AG09309 (cell line): ENCODE measurements around the gene IGDCC3.

Experiments
- DNase-seq: peaks from one replicate; pipeline ENCODE4 v3.0.0-alpha.2; 2010; ENCODE audit warnings: low read depth
- H3K4me3 ChIP-seq: 2 replicates; pipeline ENCODE4 v1.5.1; 2011; ENCODE audit warnings: mild to moderate bottlenecking, low read depth, low read length, moderate library complexity; ENCODE audit not compliant: control insufficient read depth
- TF ChIP-seq, protein P1 (sequence below): IDR thresholded peaks from 2 replicates; pipeline ENCODE4 v1.5.1; 2011; ENCODE audit warnings: mild to moderate bottlenecking, low read depth, low read length, inconsistent platforms; ENCODE audit not compliant: insufficient read depth, control insufficient read depth; ENCODE audit errors: missing control alignments

IGDCC3 gene

DNA sequence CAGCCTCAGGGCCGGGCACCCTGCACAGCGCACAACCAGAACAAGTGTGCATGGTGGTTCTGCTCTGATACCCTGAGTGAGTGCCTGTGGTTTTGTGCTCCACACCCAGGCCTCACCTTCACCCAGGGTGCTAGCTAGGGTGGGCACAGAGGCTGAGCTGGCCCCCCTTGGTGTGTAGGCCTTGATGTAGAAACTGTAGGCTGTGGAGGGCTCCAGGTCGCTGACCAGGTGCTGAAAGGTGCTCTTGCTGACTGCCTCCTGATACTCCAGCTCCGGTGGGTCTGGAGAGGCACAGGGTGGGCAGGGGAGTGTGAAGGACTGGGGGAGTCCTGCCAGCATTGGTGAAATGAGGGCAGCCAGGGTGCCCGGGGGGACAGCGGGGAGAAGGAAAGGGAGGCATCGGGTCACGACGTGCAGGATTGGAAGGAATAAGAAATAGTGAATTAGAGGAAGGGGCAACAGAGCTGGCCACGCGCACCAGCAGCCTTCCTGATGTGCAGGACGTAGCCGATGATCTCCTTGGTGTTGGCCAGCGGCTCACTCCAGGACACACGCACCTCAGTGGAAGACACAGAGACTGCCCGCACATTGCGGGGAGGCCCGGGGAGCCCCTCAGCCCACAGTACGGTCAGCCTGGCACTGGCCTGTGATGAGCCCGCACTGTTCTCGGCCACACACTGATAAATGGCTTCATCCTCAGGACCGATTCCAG is 46.7 kb downstream of the IGDCC3 start:
- no peak for DNase-seq
- TF ChIP-seq, protein P1, sequence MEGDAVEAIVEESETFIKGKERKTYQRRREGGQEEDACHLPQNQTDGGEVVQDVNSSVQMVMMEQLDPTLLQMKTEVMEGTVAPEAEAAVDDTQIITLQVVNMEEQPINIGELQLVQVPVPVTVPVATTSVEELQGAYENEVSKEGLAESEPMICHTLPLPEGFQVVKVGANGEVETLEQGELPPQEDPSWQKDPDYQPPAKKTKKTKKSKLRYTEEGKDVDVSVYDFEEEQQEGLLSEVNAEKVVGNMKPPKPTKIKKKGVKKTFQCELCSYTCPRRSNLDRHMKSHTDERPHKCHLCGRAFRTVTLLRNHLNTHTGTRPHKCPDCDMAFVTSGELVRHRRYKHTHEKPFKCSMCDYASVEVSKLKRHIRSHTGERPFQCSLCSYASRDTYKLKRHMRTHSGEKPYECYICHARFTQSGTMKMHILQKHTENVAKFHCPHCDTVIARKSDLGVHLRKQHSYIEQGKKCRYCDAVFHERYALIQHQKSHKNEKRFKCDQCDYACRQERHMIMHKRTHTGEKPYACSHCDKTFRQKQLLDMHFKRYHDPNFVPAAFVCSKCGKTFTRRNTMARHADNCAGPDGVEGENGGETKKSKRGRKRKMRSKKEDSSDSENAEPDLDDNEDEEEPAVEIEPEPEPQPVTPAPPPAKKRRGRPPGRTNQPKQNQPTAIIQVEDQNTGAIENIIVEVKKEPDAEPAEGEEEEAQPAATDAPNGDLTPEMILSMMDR = no peak
- H3K4me3 ChIP-seq = no peak overlapping the region

DNA sequence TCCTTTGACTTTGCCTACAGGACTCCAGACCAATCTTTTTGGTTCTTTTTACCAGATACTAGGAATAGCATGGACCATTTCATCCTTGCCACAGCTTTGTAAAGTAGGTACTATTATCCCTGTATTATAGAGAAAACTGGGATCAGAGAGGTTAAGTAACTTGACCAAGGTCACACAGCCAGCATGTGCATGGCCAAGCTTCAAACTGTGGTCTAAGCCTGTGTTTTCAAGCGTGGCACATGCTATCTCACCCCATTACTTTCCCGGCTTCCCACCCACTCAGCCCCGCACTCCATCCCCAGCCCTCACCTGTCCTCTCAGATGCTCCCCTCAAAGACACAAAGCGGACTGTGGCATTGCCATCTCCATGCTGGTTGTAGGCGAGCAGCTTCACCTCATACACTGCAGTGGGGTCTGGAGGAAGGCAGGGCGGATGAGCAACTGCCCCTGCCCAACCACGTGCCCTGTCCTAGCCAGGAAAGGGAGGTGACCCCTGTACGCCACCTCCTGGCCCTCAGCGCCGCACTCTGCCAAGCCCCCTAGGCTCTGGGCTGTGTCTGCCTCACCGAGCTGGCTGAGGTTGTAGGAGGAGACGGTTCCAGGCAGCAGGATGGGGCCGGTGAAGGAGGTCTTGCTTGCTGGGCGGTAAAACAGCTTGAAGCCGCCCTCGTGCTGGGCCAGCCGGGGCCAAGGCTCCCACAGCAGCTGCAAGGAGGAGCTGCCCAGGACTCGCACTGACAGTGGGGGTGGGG is 47.6 kb downstream of the IGDCC3 start:
- no peak for DNase-seq
- TF ChIP-seq, protein P1 = no peak
- no peak overlapping the region for H3K4me3 ChIP-seq

DNA sequence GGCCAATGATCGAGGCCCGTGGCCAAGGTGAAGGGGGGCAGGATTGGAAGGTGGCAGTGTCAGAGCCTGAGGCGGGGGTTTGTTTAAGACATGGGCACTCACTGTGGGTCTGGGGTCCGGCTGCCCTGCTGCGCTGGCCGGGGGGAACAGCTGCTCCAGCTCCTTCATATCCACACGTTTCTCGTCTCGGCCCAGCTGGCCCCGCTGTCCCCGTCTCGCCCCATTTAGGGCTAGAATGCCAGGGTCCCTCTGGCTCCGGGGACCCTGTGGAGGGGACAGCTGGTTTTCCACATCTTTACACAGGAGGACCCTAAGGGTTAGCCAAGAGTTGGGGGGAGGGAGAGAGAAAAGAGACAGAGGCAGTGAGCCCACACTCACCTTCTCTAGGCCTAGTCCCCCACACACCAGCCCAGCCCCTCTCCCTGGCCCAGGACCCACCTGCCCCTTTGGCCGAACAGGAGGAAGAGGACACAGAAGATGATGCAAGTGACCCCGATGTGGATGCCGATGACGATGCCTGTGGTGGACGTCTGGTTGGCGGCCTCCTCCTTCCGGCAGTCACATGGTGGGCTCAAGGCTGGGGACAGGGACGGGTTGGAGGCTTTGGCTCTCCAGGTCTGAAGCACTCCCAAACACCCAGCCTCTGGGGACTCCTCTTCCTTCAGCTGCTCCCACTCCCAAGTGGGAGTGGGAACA is 48.4 kb downstream of the IGDCC3 start:
- DNase-seq = no peak
- TF ChIP-seq, protein P1 = no peak
- no peak overlapping the region for H3K4me3 ChIP-seq

DNA sequence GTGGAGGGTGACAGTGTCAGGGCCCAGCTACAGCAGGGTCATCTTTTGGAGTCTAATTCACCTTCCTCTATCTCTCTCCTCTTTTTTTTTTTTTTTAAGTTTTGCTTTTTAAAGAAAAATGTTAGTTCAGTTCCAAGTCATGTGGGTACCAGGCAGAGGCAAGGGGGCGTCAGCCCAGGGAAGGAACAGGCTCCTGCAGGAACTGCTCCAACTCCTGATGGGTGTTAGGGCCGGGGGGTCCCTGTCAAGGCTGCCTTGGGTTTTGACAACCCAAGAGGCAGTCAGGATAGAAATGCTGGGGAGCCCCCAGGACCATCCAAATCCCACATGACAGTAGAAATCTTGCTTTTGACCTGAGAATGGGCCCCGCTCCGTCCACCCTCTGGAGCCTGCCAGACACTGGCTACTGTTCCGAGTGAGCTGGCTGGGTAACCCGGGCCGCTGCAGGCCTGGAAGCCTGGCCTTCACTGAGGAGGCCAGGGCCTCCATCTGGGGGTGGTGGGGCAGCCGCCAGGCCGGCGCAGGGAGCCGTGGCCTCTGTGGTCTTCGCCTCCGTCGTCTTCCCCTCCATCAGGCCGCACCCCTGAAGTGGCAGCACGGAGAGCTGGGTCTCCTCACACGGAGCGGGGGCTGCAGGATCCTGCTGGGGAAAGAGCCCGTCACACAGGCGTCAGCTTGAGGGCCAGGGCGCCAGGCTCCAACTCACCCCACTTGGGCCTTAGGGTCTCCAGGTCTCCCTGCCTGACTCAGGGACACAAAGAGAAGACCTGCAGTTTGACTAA is 49.1 kb downstream of the IGDCC3 start:
- TF ChIP-seq, protein P1 = no peak
- no peak overlapping the region for H3K4me3 ChIP-seq
- DNase-seq = no peak

DNA sequence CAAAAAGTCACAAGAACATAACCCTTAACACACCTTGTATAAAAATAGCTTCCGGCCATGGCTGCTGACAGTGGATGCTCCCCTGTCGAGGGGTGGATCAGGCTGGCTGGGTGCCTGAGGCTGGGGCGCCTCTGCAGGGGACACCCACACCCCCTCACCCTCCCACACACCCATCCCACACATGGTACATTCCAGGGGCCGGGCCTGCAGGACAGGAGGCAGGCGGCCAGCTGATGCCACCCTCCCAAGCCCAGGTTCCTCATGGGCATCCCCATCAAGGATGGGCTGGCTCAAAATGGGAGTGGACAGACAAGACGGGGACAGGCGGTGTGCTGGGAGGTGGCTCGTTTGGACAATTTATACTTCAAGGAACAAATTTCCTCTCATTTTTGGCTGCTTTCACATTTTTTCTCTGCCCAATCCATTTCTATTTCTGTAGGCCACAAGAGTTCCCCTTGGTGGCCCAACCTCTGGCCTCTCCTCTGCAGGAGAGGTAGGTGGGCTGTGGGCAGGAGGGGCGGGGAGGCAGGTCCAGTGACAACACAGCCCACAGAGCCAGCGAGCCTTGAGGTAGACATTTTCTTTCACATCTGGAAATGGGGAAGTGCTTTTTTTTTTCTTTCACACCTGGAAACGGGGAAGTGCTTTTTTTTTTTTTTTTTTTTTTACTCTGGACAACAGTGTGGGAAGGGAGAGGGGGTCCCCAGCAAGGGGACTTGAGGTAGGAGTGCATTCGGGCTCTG is 50.0 kb downstream of the IGDCC3 start:
- H3K4me3 ChIP-seq = no peak overlapping the region
- TF ChIP-seq, protein P1 = no peak
- DNase-seq = no peak

DNA sequence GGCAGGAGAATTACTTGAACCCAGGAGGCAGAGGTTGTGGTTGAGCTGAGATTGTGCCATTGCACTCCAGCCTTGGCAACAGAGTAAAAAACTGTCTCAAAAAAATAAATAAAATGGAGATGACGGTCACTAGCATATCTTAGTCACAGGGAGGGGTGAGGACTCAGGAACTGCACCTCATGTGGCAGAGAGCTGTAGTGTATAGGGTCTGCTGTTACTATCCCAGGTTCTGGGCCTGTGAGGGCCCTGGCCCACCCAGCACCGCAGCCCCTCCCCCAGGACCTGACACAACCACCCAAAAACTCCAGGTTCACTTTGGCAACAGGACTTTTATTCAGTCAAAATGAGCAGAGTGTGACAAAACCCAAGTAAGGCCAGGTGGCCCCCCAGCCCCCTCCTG is 51.0 kb downstream of the IGDCC3 start:
- H3K4me3 ChIP-seq = no peak overlapping the region
- no peak for DNase-seq
- TF ChIP-seq, protein P1 = no peak
